K562 (cell line): ENCODE data around the gene GLRX5. TPM values are rescaled to one million over a fixed set of nuclear protein-coding genes. Genes with fewer than 3 reads are reported as not detected.
A peak's percentile ranks its signal among the peaks of the same experiment; 100 is the strongest.

Source experiments
- ETV6 ChIP-seq, 3 experiments: fragments of 150-350 bp in 1 of 3; sonication (generic) in 1 of 3; formaldehyde crosslinking in 1 of 3; IDR thresholded peaks; 2 replicates each; pipeline versions ENCODE4 v1.6.1 to v1.8.0; 2014 to 2022; ENCODE audit warnings: borderline replicate concordance in 2 of 3, low read depth in 2 of 3, antibody characterized with exemption in 1 of 3, low read length in 1 of 3, mild to moderate bottlenecking in 1 of 3, missing genetic modification reagents in 1 of 3
- FOXK2 ChIP-seq, 2 experiments: fragments of 450-650 bp; IDR thresholded peaks in 1 of 2; conservative IDR thresholded peaks in 1 of 2; 2 replicates each; pipeline ENCODE4 v1.6.1; 2016; ENCODE audit warnings: low read depth in 2 of 2, mild to moderate bottlenecking in 1 of 2
- GTF2F1 ChIP-seq: IDR thresholded peaks from 2 replicates; pipeline ENCODE4 v1.6.1; 2011; ENCODE audit warnings: low read depth, low read length, improper control_type of control experiment
- HDAC3 ChIP-seq: fragments of 450-650 bp; IDR thresholded peaks from 2 replicates; pipeline ENCODE4 v1.6.1; 2018; ENCODE audit warnings: borderline replicate concordance, mild to moderate bottlenecking, moderate library complexity; ENCODE audit not compliant: partially characterized antibody
- MYC ChIP-seq, 2 experiments: fragments of 250-450 bp in 1 of 2; sonication (Bioruptor Pico) in 1 of 2; IDR thresholded peaks; 2 replicates each; pipeline versions ENCODE4 v1.5.1 to v1.6.1; 2012 to 2021; ENCODE audit warnings: low read depth in 2 of 2, borderline replicate concordance in 1 of 2, improper control_type of control experiment in 1 of 2, low read length in 1 of 2, mild to moderate bottlenecking in 1 of 2, moderate library complexity in 1 of 2
- NCOA1 ChIP-seq: fragments of 450-650 bp; IDR thresholded peaks from 2 replicates; pipeline ENCODE4 v1.6.1; 2016; ENCODE audit warnings: low read depth
- PCBP1 ChIP-seq: fragments of 200-400 bp; formaldehyde crosslinking; IDR thresholded peaks from 2 replicates; pipeline ENCODE4 v1.6.1; 2018; ENCODE audit warnings: mild to moderate bottlenecking, low read depth, low read length; ENCODE audit not compliant: poor library complexity, severe bottlenecking
- SRSF1 ChIP-seq: fragments of 200-400 bp; formaldehyde crosslinking; IDR thresholded peaks from 2 replicates; pipeline ENCODE4 v1.6.1; 2017; ENCODE audit warnings: mild to moderate bottlenecking, low read depth, low read length, moderate library complexity
- TBP ChIP-seq: optimal IDR thresholded peaks from 2 replicates; pipeline ENCODE3; 2011; ENCODE audit warnings: low read depth, low read length, improper control_type of control experiment
- TEAD1 ChIP-seq, 2 experiments: fragments of 450-650 bp in 1 of 2; sonication (generic) in 1 of 2; formaldehyde crosslinking; IDR thresholded peaks; 2 replicates each; pipeline versions ENCODE4 v1.4.0 to v1.8.0; 2020 to 2022; ENCODE audit warnings: mild to moderate bottlenecking in 2 of 2, missing genetic modification reagents in 1 of 2
- polyA plus RNA-seq, 8 experiments: library from polyadenylated mRNA; depleted of rRNA in 4 of 8; stranded (reverse) in 5 of 8; unstranded in 3 of 8; fragments of >200 nt; fragmentation: Nextera tagmentation in 2 of 8; fragmentation: Illumina TruSeq in 1 of 8; extraction: Ambion mirVana in 2 of 8; extraction: Trizol in 1 of 8; gene quantifications; 2 replicates each; pipeline versions ENCODE4 v1.2.1 to v1.2.3, GENCODE V29; 2011 to 2014; ENCODE audit warnings: inconsistent platforms in 1 of 8, missing spikeins in 1 of 8
- total RNA-seq, 7 experiments: library from RNA; depleted of rRNA in 6 of 7; stranded (reverse); fragments of >200 nt in 6 of 7; fragmentation: Illumina TruSeq in 2 of 7; extraction: Trizol in 2 of 7; gene quantifications; 2 replicates each; pipeline versions ENCODE4 v1.2.1 to v1.2.3, GENCODE V29; 2011 to 2021; ENCODE audit warnings: low replicate concordance in 1 of 7
- TF ChIP-seq, protein P1 (sequence below): fragments of 450-650 bp; formaldehyde crosslinking; IDR thresholded peaks from 2 replicates; pipeline ENCODE4 v1.4.0; 2020; ENCODE audit warnings: mild to moderate bottlenecking, moderate library complexity
- TF ChIP-seq, protein P2 (sequence below): fragments of 450-650 bp; formaldehyde crosslinking; IDR thresholded peaks from 2 replicates; pipeline ENCODE4 v1.4.0; 2020; ENCODE audit warnings: mild to moderate bottlenecking, mixed read lengths
- TF ChIP-seq, protein P3 (sequence below), 2 experiments: fragments of 200-800 bp in 1 of 2; sonication (Bioruptor generic) in 1 of 2; sonication (generic) in 1 of 2; formaldehyde crosslinking in 1 of 2; IDR thresholded peaks in 1 of 2; conservative IDR thresholded peaks in 1 of 2; 2 replicates each; pipeline versions ENCODE4 v1.5.0 to v1.6.1; 2016 to 2020; ENCODE audit warnings: missing compliant biosample characterization in 1 of 2, missing genetic modification characterization in 1 of 2, missing genetic modification reagents in 1 of 2
- TF ChIP-seq, protein P4 (sequence below): fragments of 250-450 bp; sonication (Bioruptor Pico); IDR thresholded peaks from 2 replicates; pipeline ENCODE4 v1.8.0; 2022; ENCODE audit warnings: moderate library complexity, mild to moderate bottlenecking, inconsistent platforms
- TF ChIP-seq, protein P5 (sequence below), 2 experiments: fragments of 450-650 bp in 1 of 2; sonication (generic) in 1 of 2; formaldehyde crosslinking in 1 of 2; IDR thresholded peaks in 1 of 2; conservative IDR thresholded peaks in 1 of 2; 2 replicates each; pipeline versions ENCODE4 v1.6.1 to v1.8.1; 2016 to 2023; ENCODE audit warnings: mild to moderate bottlenecking in 2 of 2, moderate library complexity in 2 of 2, inconsistent platforms in 1 of 2, missing genetic modification reagents in 1 of 2
- TF ChIP-seq, protein P6 (sequence below): sonication (generic); formaldehyde crosslinking; IDR thresholded peaks from 2 replicates; pipeline ENCODE4 v1.9.0; 2022; ENCODE audit warnings: mild to moderate bottlenecking, missing genetic modification reagents

GLRX5 gene
- total and polyA plus RNA-seq, 9 of the 15 experiments (the other 6 are each of a cell fraction or from before 2014, with no cell fraction given) = 16.7 to 96.8 (median 66.8) TPM

DNA sequence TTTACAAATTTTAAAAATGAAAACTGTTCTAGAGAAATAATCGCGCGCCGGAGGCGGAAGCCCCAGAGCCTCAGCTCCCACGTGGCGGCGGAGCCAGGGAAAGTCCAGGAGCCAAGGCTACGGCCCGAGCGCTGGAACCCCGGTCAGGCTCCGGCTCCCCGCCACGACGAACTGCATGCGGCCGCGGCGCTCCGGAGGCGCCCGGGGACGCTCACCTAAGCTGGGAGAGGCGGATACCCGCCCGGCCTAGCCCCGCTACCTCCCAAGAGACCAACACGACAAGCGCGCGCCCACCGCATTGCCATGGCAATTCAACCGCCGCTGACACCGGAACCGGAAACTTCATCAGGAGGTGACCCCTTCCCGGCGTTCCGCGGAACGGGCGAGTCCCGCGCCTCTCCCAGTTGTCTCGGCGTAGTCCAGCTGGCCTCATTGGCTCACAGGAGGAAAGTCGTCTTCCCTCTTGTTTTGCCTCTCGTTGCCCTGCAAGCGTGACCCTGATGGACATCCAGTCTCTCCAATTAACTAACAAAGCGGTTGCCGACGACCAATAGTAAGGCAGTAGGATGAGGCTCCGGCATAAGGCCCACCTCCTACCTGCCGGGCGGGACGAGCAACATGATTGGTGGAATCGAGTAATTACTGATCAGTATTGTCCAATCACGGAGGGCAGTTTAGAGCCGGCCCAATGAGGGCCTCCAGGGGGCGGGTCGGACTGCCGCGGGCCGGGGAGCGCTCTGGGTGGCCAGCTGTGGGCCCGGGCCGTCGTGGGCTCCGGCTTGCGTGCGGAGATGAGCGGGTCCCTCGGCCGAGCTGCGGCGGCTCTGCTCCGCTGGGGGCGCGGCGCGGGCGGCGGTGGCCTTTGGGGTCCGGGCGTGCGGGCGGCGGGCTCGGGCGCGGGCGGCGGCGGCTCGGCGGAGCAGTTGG, at the start of gene GLRX5 (continued):
- TF ChIP-seq, protein P1, sequence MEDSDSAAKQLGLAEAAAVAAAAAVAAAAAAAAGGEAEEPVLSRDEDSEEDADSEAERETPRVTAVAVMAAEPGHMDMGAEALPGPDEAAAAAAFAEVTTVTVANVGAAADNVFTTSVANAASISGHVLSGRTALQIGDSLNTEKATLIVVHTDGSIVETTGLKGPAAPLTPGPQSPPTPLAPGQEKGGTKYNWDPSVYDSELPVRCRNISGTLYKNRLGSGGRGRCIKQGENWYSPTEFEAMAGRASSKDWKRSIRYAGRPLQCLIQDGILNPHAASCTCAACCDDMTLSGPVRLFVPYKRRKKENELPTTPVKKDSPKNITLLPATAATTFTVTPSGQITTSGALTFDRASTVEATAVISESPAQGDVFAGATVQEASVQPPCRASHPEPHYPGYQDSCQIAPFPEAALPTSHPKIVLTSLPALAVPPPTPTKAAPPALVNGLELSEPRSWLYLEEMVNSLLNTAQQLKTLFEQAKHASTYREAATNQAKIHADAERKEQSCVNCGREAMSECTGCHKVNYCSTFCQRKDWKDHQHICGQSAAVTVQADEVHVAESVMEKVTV = no peak
- TF ChIP-seq NCOA1 = no peak
- TF ChIP-seq, protein P2, sequence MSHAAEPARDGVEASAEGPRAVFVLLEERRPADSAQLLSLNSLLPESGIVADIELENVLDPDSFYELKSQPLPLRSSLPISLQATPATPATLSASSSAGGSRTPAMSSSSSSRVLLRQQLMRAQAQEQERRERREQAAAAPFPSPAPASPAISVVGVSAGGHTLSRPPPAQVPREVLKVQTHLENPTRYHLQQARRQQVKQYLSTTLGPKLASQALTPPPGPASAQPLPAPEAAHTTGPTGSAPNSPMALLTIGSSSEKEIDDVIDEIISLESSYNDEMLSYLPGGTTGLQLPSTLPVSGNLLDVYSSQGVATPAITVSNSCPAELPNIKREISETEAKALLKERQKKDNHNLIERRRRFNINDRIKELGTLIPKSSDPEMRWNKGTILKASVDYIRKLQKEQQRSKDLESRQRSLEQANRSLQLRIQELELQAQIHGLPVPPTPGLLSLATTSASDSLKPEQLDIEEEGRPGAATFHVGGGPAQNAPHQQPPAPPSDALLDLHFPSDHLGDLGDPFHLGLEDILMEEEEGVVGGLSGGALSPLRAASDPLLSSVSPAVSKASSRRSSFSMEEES (CRISPR knock-in tag) = no peak
- TF ChIP-seq FOXK2 (conservative IDR thresholded peaks at IDR 0.05 in 1 of 2, IDR thresholded peaks at IDR 0.05 in 1 of 2; ENCODE audit: low read depth in 2 of 2) = peak; percentile 88 to 89
- TF ChIP-seq, protein P3, sequence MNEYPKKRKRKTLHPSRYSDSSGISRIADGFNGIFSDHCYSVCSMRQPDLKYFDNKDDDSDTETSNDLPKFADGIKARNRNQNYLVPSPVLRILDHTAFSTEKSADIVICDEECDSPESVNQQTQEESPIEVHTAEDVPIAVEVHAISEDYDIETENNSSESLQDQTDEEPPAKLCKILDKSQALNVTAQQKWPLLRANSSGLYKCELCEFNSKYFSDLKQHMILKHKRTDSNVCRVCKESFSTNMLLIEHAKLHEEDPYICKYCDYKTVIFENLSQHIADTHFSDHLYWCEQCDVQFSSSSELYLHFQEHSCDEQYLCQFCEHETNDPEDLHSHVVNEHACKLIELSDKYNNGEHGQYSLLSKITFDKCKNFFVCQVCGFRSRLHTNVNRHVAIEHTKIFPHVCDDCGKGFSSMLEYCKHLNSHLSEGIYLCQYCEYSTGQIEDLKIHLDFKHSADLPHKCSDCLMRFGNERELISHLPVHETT (CRISPR knock-in tag; conservative IDR thresholded peaks at IDR 0.05 in 1 of 2, IDR thresholded peaks at IDR 0.05 in 1 of 2) = peak in 1 of 2 experiments; percentile 55; a peak in 2 of 4 replicates
- TF ChIP-seq, protein P4, sequence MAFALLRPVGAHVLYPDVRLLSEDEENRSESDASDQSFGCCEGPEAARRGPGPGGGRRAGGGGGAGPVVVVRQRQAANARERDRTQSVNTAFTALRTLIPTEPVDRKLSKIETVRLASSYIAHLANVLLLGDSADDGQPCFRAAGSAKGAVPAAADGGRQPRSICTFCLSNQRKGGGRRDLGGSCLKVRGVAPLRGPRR (CRISPR knock-in tag) = no peak
- TF ChIP-seq TBP = peak; percentile 66
- TF ChIP-seq MYC (IDR thresholded peaks at IDR 0.05; ENCODE audit: low read depth, low read length) = peak; percentile 80; the same call in 1 of the 2 replicates
- peak; percentile 86; the same call in 1 of the 2 replicates for TF ChIP-seq MYC (CRISPR knock-in tag; IDR thresholded peaks at IDR 0.05; ENCODE audit: borderline replicate concordance, low read depth)
- TF ChIP-seq, protein P5, sequence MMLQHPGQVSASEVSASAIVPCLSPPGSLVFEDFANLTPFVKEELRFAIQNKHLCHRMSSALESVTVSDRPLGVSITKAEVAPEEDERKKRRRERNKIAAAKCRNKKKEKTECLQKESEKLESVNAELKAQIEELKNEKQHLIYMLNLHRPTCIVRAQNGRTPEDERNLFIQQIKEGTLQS (IDR thresholded peaks at IDR 0.05) = no peak
- TF ChIP-seq, protein P5 (CRISPR knock-in tag; conservative IDR thresholded peaks at IDR 0.05) = no peak
- no peak for TF ChIP-seq SRSF1
- TF ChIP-seq PCBP1 = peak; percentile 34
- no peak for TF ChIP-seq ETV6 (IDR thresholded peaks at IDR 0.05; ENCODE audit: borderline replicate concordance in 1 of 2, low read depth in 2 of 2, low read length in 1 of 2)
- no peak for TF ChIP-seq ETV6 (CRISPR knock-in tag; IDR thresholded peaks at IDR 0.05; ENCODE audit: borderline replicate concordance)
- no peak; a peak in 1 of 4 replicates for TF ChIP-seq TEAD1 (CRISPR knock-in tag; IDR thresholded peaks at IDR 0.05)
- no peak for TF ChIP-seq GTF2F1
- TF ChIP-seq, protein P6, sequence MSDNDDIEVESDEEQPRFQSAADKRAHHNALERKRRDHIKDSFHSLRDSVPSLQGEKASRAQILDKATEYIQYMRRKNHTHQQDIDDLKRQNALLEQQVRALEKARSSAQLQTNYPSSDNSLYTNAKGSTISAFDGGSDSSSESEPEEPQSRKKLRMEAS (CRISPR knock-in tag) = peak; percentile 77
- TF ChIP-seq HDAC3 = no peak
